Progenitor cell of endocrine pancreas (in vitro differentiated cells): ENCODE measurements around the gene PNPLA1. TPM values are rescaled to one million over a fixed set of nuclear protein-coding genes. Genes with fewer than 3 reads are reported as not detected.

Experiments used
- DNase-seq: peaks from one replicate; pipeline ENCODE4 v3.0.0; 2021; ENCODE audit warnings: low spot score; ENCODE audit not compliant: unreplicated experiment
- H3K27ac Mint-ChIP-seq: 2 replicates; pipeline ENCODE4 v1.8.0; 2021; ENCODE audit warnings: mild to moderate bottlenecking, moderate library complexity, mixed read lengths
- H3K27me3 Mint-ChIP-seq: 2 replicates; pipeline ENCODE4 v1.8.0; 2021; ENCODE audit warnings: mixed read lengths
- H3K36me3 Mint-ChIP-seq: 2 replicates; pipeline ENCODE4 v1.8.0; 2022; ENCODE audit warnings: mixed read lengths; ENCODE audit not compliant: insufficient read depth
- H3K4me1 Mint-ChIP-seq: 2 replicates; pipeline ENCODE4 v1.8.0; 2021; ENCODE audit warnings: low read depth, mixed read lengths
- H3K4me3 Mint-ChIP-seq: 2 replicates; pipeline ENCODE4 v1.8.0; 2021; ENCODE audit warnings: low read depth, mild to moderate bottlenecking, moderate library complexity, mixed read lengths
- H3K9me3 Mint-ChIP-seq: 2 replicates; pipeline ENCODE4 v1.8.0; 2021; ENCODE audit warnings: low read depth, mixed read lengths
- total RNA-seq: library from RNA; stranded (reverse); gene quantifications from 2 replicates; pipeline ENCODE4 v1.2.1, GENCODE V29; 2021
- TF ChIP-seq, protein P1 (sequence below): fragments of 200-600 bp; sonication (generic); IDR thresholded peaks from one replicate; pipeline ENCODE4 v1.5.0; 2021; ENCODE audit warnings: antibody characterized with exemption, mild to moderate bottlenecking; ENCODE audit not compliant: unreplicated experiment

PNPLA1 gene
- total RNA-seq, 1 donor from 2014 or later = not detected

- Mint-ChIP-seq H3K27me3 (peaks cover 10% of the 10 kb centered on the region), H3K36me3 (peaks cover 3% of the 10 kb centered on the region), H3K4me1 (peaks cover 18% of the 10 kb centered on the region), H3K27ac (peak overlapping the region; percentile 37), H3K4me3 (no peak overlapping the region), H3K9me3 (no peaks in the 10 kb centered on the region)
- no peak for DNase-seq
- TF ChIP-seq, protein P1, sequence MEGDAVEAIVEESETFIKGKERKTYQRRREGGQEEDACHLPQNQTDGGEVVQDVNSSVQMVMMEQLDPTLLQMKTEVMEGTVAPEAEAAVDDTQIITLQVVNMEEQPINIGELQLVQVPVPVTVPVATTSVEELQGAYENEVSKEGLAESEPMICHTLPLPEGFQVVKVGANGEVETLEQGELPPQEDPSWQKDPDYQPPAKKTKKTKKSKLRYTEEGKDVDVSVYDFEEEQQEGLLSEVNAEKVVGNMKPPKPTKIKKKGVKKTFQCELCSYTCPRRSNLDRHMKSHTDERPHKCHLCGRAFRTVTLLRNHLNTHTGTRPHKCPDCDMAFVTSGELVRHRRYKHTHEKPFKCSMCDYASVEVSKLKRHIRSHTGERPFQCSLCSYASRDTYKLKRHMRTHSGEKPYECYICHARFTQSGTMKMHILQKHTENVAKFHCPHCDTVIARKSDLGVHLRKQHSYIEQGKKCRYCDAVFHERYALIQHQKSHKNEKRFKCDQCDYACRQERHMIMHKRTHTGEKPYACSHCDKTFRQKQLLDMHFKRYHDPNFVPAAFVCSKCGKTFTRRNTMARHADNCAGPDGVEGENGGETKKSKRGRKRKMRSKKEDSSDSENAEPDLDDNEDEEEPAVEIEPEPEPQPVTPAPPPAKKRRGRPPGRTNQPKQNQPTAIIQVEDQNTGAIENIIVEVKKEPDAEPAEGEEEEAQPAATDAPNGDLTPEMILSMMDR = no peak
Measured at GRCh38 chr6:36246506-36247268, 23.2 kb upstream of the PNPLA1 start.

DNA sequence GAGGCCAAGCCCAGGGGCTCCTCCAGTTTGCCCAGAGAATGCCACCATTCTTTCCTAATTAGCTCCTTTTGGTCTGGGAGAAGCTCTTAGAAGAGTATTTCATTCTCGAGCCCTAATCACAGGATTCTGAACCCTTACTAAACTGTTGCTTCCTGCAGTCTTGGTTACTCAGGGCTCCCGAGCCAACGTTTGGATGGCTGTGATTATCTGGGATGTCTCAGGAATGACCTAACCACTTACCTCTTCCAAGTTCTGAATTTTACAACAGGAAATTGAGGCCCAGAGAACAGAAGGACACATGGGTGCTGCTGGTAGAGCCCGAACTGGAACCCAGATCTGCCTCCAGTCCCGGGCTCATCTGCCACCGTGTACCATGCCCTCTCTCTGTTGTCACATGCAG is 22.2 kb upstream of the PNPLA1 start:
- H3K36me3 Mint-ChIP-seq = peaks cover 3% of the 10 kb centered on the region
- no peak for DNase-seq
- H3K27me3 Mint-ChIP-seq = peaks cover 13% of the 10 kb centered on the region
- no peaks in the 10 kb centered on the region for H3K9me3 Mint-ChIP-seq
- H3K27ac Mint-ChIP-seq = no peak overlapping the region
- no peak overlapping the region for H3K4me3 Mint-ChIP-seq
- peaks cover 16% of the 10 kb centered on the region for H3K4me1 Mint-ChIP-seq
- TF ChIP-seq, protein P1 = no peak

- TF ChIP-seq, protein P1 = no peak
- no peak overlapping the region for H3K27ac Mint-ChIP-seq
- no peak for DNase-seq
Measured at GRCh38 chr6:36248980-36249379, 20.9 kb upstream of the PNPLA1 start.

GRCh38 chr6:36249536-36249935 is 20.3 kb upstream of the PNPLA1 start:
- H3K4me3 Mint-ChIP-seq = no peak overlapping the region
- DNase-seq = no peak
- no peak overlapping the region for H3K27ac Mint-ChIP-seq
- TF ChIP-seq, protein P1 = no peak
- H3K4me1 Mint-ChIP-seq = peaks cover 15% of the 10 kb centered on the region
- H3K9me3 Mint-ChIP-seq = no peaks in the 10 kb centered on the region
- H3K36me3 Mint-ChIP-seq = peaks cover 3% of the 10 kb centered on the region
- H3K27me3 Mint-ChIP-seq = peaks cover 9% of the 10 kb centered on the region

More at GRCh38 chr6:36248980-36249379, 20.9 kb upstream of the PNPLA1 start:
- H3K4me3 Mint-ChIP-seq = no peak overlapping the region
- H3K36me3 Mint-ChIP-seq = peaks cover 3% of the 10 kb centered on the region
- peaks cover 15% of the 10 kb centered on the region for H3K4me1 Mint-ChIP-seq
- H3K9me3 Mint-ChIP-seq = no peaks in the 10 kb centered on the region
- peaks cover 9% of the 10 kb centered on the region for H3K27me3 Mint-ChIP-seq

- TF ChIP-seq, protein P1 = no peak
- H3K4me3 Mint-ChIP-seq = no peak overlapping the region
- H3K27me3 Mint-ChIP-seq = peaks cover 7% of the 10 kb centered on the region
- no peaks in the 10 kb centered on the region for H3K9me3 Mint-ChIP-seq
- H3K27ac Mint-ChIP-seq = no peak overlapping the region
- DNase-seq = no peak
- H3K36me3 Mint-ChIP-seq = no peaks in the 10 kb centered on the region
- H3K4me1 Mint-ChIP-seq = peaks cover 3% of the 10 kb centered on the region
Measured at GRCh38 chr6:36252005-36252404, 17.9 kb upstream of the PNPLA1 start.
